GM21526 (cell line): ENCODE measurements around the gene RNASEH2C.
"Not testable (repeated sequence)": the region's sequence is repeated elsewhere in the genome, so short reads cannot be mapped to it uniquely, and the experiment has no call there.

ENCODE experiments used
- ATAC-seq: cut with Tn5 transposase; IDR thresholded peaks from one replicate; pipeline ENCODE4 v1.9.1; 2021; ENCODE audit warnings: moderate library complexity; ENCODE audit not compliant: unreplicated experiment, low FRiP score

Gene RNASEH2C

DNA sequence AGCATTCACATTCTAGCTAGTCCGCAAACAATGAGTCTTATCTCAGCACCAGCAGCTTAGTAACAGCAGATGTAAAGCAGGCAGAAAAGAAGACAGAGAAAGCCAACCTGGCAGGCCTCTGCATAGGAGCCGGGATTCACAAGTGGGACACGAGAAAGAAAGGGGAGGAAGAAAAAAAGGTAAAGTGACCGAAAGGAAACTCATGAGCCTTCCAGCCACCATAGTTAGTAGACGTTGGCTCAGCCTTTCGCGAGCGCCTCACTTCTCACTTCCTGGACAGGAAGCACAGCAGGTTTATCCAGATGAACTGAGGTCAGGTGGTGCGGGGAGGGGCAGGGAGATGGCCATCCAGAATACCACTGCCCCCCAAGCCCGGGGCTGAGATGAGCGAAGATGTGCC lies 28.2 kb downstream of the RNASEH2C start:
- ATAC-seq, result no peak

DNA sequence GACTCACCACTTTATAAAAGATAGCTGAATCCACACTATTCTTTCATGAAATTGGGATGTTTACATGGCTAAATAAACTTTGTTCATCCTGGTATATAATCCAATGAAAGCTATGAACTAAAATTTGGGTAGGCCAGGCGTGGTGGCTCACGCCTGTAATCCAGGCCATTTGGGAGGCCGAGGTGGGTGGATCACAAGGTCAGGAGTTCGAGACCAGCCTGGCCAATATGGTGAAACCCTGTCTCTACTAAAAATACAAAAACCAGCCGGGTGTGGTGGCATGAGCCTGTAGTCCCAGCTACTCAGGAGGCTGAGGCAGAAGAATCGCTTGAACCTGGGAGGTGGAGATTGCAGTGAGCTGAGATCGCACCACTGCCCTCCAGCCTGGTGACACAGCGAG lies 28.8 kb downstream of the RNASEH2C start:
- not testable (repeated sequence) for ATAC-seq

DNA sequence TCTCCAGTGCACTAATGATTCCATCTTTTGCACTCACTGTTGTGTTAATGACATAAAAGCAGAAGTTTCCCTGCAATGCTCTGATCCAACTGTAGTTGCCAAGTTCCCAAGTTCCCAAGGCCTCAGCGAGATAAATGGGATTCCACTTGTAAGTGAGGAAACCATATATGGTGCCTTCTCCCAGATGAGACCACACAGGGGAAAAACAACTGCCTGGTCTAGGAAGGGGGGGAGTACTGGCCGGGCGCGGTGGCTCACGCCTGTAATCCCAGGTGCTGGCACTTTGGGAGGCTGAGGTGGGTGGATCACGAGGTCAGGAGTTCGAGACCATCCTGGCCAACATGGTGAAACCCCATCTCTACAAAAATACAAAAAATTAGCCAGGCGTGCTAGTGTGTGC lies 34.6 kb downstream of the RNASEH2C start:
- no peak for ATAC-seq

DNA sequence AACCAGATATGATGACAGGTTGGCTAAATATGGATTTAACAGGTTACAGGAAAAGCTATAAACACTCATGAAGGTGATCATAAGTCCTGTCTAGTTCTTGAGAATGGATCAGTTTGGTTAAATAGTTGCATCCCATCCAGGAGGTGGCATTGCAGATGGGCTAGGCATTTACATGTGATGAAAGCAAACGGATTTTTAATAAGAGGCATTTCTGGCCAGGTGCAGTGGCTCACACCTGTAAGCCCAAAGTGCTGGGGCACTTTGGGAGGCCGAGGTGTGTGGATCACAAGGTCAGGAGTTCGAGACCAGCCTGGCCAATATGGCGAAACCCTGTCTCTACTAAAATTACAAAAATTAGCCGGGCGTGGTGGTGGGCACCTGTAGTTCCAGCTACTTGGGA lies 37.1 kb downstream of the RNASEH2C start:
- not testable (repeated sequence) for ATAC-seq

DNA sequence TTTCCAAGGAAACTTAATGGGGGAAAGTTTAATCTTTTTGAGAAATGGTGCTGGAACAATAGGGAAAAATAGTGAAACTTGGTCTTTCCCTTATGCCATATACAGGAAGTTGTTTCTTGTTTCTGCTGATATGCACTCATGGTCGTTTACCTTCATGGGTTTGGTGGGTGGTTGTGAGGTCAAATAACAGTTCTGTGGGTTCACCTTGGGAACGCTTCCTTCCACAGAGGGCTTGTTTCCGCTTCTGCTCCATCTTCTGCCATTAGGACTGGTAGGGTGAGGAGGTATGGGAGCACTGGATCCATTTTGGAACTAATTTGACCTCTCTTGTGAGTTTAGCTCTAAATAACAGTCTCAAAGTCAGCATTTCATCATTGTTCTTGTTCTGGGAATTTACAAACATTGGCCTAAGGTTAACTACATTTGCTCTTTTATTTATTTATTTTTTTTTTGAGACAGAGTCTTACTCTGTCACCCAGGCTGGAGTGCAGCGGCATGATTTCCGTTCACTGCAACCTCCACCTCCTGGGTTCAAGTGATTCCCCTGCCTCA lies 40.3 kb downstream of the RNASEH2C start:
- ATAC-seq, result no peak

DNA sequence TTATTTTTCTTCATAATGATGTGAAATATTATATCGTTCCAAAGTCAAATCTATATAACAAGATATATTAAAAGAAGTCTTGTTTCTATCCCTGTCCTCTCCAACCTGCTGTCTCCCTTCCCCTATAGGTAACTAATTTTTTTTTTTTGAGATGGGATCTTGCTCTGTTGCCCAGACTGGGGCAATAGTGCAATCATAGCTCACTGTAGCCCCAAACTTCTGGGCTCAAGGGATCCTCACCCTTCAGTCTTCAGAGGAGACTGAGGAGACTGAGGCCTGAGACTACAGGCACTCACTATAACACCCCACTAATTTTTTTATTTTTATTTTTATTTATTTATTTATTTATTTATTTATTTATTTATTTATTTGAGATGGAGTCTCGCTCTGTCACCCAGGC lies 47.6 kb downstream of the RNASEH2C start:
- no peak for ATAC-seq

DNA sequence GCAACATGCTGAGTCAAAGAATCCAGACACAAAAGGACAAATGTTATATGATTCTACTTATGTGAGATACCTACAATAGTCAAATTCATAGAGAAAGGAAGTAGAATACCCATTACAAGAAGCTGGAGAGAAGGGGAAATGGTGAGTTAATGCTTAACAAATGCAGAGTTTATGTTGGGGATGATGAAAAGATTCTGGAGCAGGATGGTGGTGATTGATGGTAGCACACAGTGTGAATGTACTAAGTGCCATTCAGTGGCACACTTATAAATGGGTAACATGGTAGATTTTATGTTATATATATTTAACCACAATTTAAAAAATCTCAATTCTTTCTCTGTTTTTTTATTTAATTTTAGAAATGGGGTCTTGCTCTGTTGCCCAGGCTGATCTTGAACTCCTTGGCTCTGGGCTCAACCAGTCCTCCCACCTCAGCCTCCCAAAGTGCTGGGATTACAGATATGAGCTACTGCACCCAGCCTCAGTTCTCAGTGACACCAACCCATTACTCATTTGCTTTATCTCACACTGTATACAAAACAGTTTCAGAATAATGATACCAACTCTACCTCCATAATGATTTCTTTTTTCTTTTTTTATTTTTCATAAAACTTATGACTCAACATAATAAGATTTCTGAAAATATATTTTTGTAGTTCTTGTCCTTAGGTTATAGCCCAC lies 48.3 kb downstream of the RNASEH2C start:
- ATAC-seq, result no peak
